ENCODE data around the gene RUNX1. TPM values are rescaled to one million over a fixed set of nuclear protein-coding genes. Genes with fewer than 3 reads are reported as not detected.

The RUNX1 gene
- total and polyA plus RNA-seq, 10 of the 15 experiments (the other 5 are each of a cell fraction or from before 2014, with no cell fraction given), result 0.90 to 15.2 (median 4.1) TPM

DNA sequence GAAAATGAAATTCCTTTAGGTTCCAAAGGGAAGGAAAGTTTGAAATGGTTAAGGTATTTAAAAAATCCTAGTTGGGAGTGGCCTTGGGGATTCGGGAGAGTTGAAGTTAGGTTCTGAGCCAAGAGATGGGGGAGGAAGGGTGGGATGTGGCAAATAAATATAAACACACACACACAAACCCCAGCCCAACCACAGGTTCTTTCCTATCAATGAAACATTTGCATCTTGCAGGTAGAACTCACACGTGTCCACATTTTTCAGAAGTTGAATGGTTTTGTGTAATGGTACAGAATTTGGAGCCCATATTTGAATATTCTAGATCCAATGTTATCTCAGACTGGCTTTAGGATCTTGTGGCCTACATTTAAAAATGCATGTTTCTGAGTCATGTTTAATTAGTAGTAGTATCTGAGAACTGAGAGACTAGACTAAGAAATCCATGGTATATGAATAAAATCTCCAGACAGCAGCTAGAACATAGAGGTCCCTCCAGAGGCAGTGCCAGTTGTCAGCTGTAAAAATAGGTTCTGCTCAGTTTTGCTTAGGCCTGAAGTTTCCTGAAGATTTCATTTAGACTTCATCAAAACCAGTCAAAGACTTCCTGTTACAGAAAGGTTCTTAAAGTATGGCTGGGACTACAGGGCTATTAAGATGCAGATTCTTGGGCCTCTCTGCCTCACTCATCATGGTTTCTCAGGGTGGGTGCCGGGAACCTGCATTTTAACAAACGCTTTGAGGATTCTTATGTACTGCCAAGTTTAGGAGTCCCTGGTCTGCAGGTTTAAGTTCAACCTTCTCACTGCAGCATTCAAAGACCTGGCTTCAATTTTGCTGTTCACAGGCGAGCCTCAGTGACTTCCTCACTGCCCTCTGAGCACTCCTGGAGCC lies 21.3 kb downstream of the RUNX1 start:
- H3K9ac ChIP-seq (ENCODE audit: control insufficient read depth, insufficient read depth, low read length), result no peak overlapping the region
- WGBS (ENCODE audit: insufficient coverage, insufficient replicate concordance, low lambda C conversion rate, missing lambda C conversion rate), result 62% methylated on average over 5 of the region's 5 CpGs
- H3K4me3 ChIP-seq, result no peak overlapping the region
- ChIA-PET POLR2A (no interaction called here), CTCF (no interaction called here), SMC1A (ENCODE audit: uncharacterized antibody, unreplicated experiment) (no interaction called here), RAD21 (ENCODE audit: unreplicated experiment) (no interaction called here)
- H3K79me2 ChIP-seq (ENCODE audit: control insufficient read depth, insufficient read depth, low read length), result no peaks in the 10 kb centered on the region
- no peaks in the 10 kb centered on the region for H4K20me1 ChIP-seq (ENCODE audit: control insufficient read depth, insufficient read depth)
- no peak overlapping the region for H3K4me2 ChIP-seq (ENCODE audit: control insufficient read depth, insufficient read depth)
- no peak overlapping the region for H3K27ac ChIP-seq (ENCODE audit: control insufficient read depth, insufficient read depth)
- intact Hi-C loops (cut with micrococcal nuclease; ENCODE audit: unreplicated experiment), result no loop called here
- no peaks in the 10 kb centered on the region for H3K36me3 ChIP-seq (ENCODE audit: control insufficient read depth in 2 of 2, insufficient read depth in 2 of 2, low read length in 1 of 2)
- FAIRE-seq (no peak), ATAC-seq (no peak), DNase-seq (ENCODE audit: low read depth, low spot score) (no peak)
- no peak overlapping the region for H2AFZ ChIP-seq (ENCODE audit: control insufficient read depth, low read depth, low read length)
- no peaks in the 10 kb centered on the region; a peak in 2 of 4 replicates for H3K27me3 ChIP-seq (replicated peaks in 1 of 2; ENCODE audit: control insufficient read depth in 2 of 2, insufficient read depth in 2 of 2, low read length in 1 of 2)
- no peaks in the 10 kb centered on the region; the same call in 2 of the 3 replicates for H3K9me3 ChIP-seq (replicated peaks; ENCODE audit: control insufficient read depth, insufficient read depth, low read length)
- in situ Hi-C loops (cut with MboI), result no loop called here
- H3K4me1 ChIP-seq (ENCODE audit: control insufficient read depth, insufficient read depth, low read length), result peaks cover 14% of the 10 kb centered on the region; the same call in 1 of the 2 replicates
- no TSS peak for BruUV-seq (replicated peaks)
- no peak for TF ChIP-seq PML (IDR thresholded peaks at IDR 0.05; ENCODE audit: low read length)
- peak; percentile 44 for TF ChIP-seq RUNX3 (IDR thresholded peaks at IDR 0.05; ENCODE audit: low read length)

DNA sequence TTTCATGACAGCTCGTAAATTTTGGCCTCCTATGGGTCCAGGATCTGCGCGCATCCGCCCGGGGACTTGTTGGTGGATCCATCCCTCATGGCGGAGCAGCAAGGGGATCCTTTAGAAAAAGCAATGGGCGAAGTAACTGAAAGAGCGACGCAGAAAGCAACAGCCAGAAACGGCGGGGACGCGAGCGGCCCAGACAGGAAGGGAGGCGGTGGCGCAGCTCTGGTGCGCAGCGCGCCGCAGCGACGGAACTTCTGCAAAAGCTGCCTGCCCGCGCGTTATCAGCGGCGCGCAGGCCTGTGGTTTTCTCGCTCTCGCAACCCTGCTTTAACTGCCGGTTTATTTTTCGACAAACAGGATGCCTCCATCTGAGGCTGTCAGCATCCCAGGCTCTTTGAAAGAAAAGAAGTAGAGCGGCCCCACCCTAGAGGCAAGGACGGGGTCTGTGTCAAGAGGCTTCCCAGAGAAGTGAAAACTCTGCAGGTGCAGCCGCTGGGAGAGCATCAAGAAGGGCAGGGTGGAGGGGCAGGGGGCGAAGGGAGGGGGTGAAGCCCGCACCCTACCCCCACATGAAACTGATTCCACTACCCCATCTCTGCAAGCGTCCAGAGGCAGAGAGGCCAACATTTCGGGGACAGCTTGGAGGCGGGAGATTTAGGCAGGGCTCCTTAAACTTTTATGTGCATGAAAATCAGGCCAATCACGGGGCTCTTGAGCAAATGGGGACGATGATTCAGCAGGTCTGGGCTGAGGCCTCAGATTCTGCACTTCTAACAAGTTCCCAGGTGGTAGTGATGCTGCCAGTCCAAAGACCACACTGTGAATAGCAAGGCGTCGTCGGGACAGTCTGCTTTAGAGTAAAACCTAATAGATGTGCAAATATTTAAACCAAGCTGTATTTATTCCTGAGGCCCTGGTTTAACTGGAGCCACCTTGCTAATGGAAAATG lies 22.2 kb downstream of the RUNX1 start:
- H3K27me3 ChIP-seq (replicated peaks in 1 of 2; ENCODE audit: control insufficient read depth in 2 of 2, insufficient read depth in 2 of 2, low read length in 1 of 2), result no peaks in the 10 kb centered on the region; a peak in 2 of 4 replicates
- H3K4me1 ChIP-seq (ENCODE audit: control insufficient read depth, insufficient read depth, low read length), result peaks cover 14% of the 10 kb centered on the region; the same call in 1 of the 2 replicates
- H3K27ac ChIP-seq (ENCODE audit: control insufficient read depth, insufficient read depth), result peak overlapping the region; percentile 28
- H2AFZ ChIP-seq (ENCODE audit: control insufficient read depth, low read depth, low read length), result peak overlapping the region; percentile 32
- H3K9me3 ChIP-seq (replicated peaks; ENCODE audit: control insufficient read depth, insufficient read depth, low read length), result no peaks in the 10 kb centered on the region; the same call in 2 of the 3 replicates
- no peaks in the 10 kb centered on the region for H3K79me2 ChIP-seq (ENCODE audit: control insufficient read depth, insufficient read depth, low read length)
- ATAC-seq (peak; percentile 62), DNase-seq (ENCODE audit: low read depth, low spot score) (no peak), FAIRE-seq (no peak)
- 0 out of 2 replicates have a peak overlapping the region, but pooled peaks have one; percentile 30 for H3K9ac ChIP-seq (ENCODE audit: control insufficient read depth, insufficient read depth, low read length)
- ChIA-PET POLR2A (no interaction called here), SMC1A (ENCODE audit: uncharacterized antibody, unreplicated experiment) (no interaction called here), CTCF (interaction anchor here (0.7 kb wide), 1 partner anchor 303 kb away, joined by 3 read pairs; no protein-coding TSS in a partner anchor), RAD21 (ENCODE audit: unreplicated experiment) (no interaction called here)
- intact Hi-C loops (cut with micrococcal nuclease; ENCODE audit: unreplicated experiment), result no loop called here
- WGBS (ENCODE audit: insufficient coverage, insufficient replicate concordance, low lambda C conversion rate, missing lambda C conversion rate), result 5% methylated on average over 44 of the region's 45 CpGs
- no peaks in the 10 kb centered on the region for H3K36me3 ChIP-seq (ENCODE audit: control insufficient read depth in 2 of 2, insufficient read depth in 2 of 2, low read length in 1 of 2)
- no peaks in the 10 kb centered on the region for H4K20me1 ChIP-seq (ENCODE audit: control insufficient read depth, insufficient read depth)
- in situ Hi-C loops (cut with MboI), result no loop called here
- peak overlapping the region; percentile 82 for H3K4me2 ChIP-seq (ENCODE audit: control insufficient read depth, insufficient read depth)
- no TSS peak for BruUV-seq (replicated peaks)
- H3K4me3 ChIP-seq, result peak overlapping the region; percentile 51; the same call in 1 of the 2 replicates
- TF ChIP-seq RAD21 (IDR thresholded peaks at IDR 0.05; ENCODE audit: insufficient read depth, low read depth, low read length) (0 out of 2 replicates have a peak, but pooled peaks have one; percentile 1), SP1 (IDR thresholded peaks at IDR 0.05; ENCODE audit: low read depth, low read length) (no peak), RFX5 (IDR thresholded peaks at IDR 0.05; ENCODE audit: low read depth, low read length) (no peak), ZNF622 (IDR thresholded peaks at IDR 0.05) (no peak), SUZ12 (IDR thresholded peaks at IDR 0.05; ENCODE audit: unreplicated experiment) (no peak), RUNX3 (IDR thresholded peaks at IDR 0.05; ENCODE audit: low read length) (peak; percentile 90), NFYB (IDR thresholded peaks at IDR 0.05; ENCODE audit: insufficient read depth, low read depth, low read length) (no peak), DPF2 (IDR thresholded peaks at IDR 0.05) (no peak), NFIC (IDR thresholded peaks at IDR 0.05; ENCODE audit: low read depth, low read length) (0 out of 2 replicates have a peak, but pooled peaks have one; percentile 6)
- TF ChIP-seq, protein P1, sequence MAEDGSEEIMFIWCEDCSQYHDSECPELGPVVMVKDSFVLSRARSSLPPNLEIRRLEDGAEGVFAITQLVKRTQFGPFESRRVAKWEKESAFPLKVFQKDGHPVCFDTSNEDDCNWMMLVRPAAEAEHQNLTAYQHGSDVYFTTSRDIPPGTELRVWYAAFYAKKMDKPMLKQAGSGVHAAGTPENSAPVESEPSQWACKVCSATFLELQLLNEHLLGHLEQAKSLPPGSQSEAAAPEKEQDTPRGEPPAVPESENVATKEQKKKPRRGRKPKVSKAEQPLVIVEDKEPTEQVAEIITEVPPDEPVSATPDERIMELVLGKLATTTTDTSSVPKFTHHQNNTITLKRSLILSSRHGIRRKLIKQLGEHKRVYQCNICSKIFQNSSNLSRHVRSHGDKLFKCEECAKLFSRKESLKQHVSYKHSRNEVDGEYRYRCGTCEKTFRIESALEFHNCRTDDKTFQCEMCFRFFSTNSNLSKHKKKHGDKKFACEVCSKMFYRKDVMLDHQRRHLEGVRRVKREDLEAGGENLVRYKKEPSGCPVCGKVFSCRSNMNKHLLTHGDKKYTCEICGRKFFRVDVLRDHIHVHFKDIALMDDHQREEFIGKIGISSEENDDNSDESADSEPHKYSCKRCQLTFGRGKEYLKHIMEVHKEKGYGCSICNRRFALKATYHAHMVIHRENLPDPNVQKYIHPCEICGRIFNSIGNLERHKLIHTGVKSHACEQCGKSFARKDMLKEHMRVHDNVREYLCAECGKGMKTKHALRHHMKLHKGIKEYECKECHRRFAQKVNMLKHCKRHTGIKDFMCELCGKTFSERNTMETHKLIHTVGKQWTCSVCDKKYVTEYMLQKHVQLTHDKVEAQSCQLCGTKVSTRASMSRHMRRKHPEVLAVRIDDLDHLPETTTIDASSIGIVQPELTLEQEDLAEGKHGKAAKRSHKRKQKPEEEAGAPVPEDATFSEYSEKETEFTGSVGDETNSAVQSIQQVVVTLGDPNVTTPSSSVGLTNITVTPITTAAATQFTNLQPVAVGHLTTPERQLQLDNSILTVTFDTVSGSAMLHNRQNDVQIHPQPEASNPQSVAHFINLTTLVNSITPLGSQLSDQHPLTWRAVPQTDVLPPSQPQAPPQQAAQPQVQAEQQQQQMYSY (CRISPR knock-in tag; IDR thresholded peaks at IDR 0.05), result no peak

Data from GM12878 (cell line).